Brain microvascular endothelial cell (primary cell): ENCODE measurements around the gene ABCF3.
A peak's percentile ranks its signal among the peaks of the same experiment; 100 is the strongest.

Experiments
- DNase-seq: peaks from one replicate; pipeline ENCODE4 v3.0.0-alpha.2; 2020
- H3K27ac ChIP-seq: fragments of 250-450 bp; sonication (Bioruptor Pico); 2 replicates; pipeline ENCODE4 v1.5.1; 2020; ENCODE audit warnings: mild to moderate bottlenecking, moderate library complexity
- H3K27me3 ChIP-seq: fragments of 250-450 bp; sonication (Bioruptor Pico); replicated peaks from 2 replicates; pipeline ENCODE4 v1.5.1; 2020; ENCODE audit warnings: mild to moderate bottlenecking
- H3K36me3 ChIP-seq: fragments of 250-450 bp; sonication (Bioruptor Pico); replicated peaks from 2 replicates; pipeline ENCODE4 v1.5.1; 2020; ENCODE audit warnings: mild to moderate bottlenecking
- H3K4me3 ChIP-seq: 2 replicates; pipeline ENCODE4 v1.5.1; 2011; ENCODE audit warnings: low read depth, mild to moderate bottlenecking, control low read depth, low read length, moderate library complexity
- in situ Hi-C: cut with HindIII; loops from 2 replicates; pipeline ENCODE4 v1.10.0; 2017; ENCODE audit warnings: low sequenced_read_pairs, low pct_ligation_motif_present
- TF ChIP-seq, protein P1 (sequence below): IDR thresholded peaks from 2 replicates; pipeline ENCODE4 v1.5.1; 2011; ENCODE audit warnings: low read depth, mild to moderate bottlenecking, moderate library complexity, low read length, control low read depth, inconsistent platforms; ENCODE audit errors: missing control alignments

ABCF3 gene

DNA sequence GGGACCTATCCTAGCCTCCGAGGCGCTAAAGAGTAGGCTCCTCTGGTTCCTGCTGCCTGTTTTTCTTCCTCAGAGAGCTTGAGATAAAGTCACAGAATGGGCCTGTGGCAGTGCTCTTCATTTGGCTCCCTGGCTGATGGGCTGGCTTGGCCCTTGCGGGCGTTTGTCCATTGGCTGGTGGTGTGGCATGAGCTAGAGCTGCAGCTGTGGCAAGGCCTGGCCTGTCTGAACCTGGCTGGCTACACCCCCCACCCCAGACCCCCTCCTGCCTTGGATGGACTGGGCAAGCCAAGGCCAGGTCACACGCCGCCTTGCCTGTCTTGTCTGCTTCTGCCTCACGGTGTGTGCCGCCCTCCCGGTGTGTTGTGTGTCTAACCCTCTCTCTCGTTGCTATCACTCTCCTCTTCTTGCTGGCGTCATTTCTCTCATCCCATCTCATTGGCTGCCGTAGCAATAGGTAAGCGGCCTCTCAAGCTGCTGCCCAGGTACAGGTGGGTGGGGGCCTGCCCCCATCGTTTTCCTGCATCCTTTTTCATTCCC, 8.2 kb upstream of the ABCF3 start:
- Histone ChIP-seq H3K27me3 (no peaks in the 10 kb centered on the region), H3K27ac (peak overlapping the region; percentile 96), H3K4me3 (peak overlapping the region; percentile 99), H3K36me3 (peaks cover 58% of the 10 kb centered on the region)
- DNase-seq, result no peak
- TF ChIP-seq, protein P1, sequence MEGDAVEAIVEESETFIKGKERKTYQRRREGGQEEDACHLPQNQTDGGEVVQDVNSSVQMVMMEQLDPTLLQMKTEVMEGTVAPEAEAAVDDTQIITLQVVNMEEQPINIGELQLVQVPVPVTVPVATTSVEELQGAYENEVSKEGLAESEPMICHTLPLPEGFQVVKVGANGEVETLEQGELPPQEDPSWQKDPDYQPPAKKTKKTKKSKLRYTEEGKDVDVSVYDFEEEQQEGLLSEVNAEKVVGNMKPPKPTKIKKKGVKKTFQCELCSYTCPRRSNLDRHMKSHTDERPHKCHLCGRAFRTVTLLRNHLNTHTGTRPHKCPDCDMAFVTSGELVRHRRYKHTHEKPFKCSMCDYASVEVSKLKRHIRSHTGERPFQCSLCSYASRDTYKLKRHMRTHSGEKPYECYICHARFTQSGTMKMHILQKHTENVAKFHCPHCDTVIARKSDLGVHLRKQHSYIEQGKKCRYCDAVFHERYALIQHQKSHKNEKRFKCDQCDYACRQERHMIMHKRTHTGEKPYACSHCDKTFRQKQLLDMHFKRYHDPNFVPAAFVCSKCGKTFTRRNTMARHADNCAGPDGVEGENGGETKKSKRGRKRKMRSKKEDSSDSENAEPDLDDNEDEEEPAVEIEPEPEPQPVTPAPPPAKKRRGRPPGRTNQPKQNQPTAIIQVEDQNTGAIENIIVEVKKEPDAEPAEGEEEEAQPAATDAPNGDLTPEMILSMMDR, result no peak
- in situ Hi-C loops, result no loop called here

DNA sequence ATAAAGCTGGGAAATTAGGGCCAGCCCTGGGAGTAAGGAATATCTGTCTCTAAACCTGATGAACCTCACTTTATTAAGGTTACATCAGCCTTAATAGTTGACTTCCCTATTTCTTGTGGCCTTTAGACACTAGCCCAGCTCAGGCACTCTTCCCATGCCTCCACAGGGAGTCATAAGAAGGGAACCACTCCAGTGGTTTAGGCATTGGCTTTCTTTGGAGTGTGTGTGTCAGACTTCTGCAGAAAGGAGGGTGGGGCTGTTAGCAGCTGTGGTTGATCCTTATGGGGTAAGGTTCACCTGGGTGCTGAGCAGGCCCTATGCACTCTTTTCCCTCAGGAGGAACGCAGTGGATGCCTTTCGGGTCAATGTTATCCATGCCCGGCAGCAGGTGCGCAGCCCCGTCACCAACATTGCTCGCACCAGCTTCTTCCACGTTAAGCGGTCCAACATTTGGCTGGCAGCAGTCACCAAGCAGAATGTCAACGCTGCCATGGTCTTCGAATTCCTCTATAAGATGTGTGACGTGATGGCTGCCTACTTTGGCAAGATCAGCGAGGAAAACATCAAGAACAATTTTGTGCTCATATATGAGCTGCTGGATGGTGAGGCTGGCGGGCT, 7.4 kb upstream of the ABCF3 start:
- in situ Hi-C loops, result no loop called here
- TF ChIP-seq, protein P1, result no peak

DNA sequence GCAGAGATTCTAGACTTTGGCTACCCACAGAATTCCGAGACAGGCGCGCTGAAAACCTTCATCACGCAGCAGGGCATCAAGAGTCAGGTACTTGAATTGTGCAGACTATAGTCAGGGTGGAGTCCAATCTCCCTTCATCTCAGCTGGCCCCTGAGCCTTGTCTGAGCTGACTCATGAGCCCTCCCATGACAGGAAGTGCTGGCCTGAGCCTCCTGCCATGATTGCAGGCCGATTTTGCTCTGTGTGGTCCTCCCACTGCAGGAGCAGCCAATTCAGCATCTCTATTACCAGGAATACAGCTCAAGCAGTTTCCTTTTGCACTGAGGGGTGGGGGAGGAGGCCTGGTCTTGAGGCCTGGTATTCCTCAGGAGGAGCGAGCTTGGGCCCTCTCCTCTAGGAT, 5.8 kb upstream of the ABCF3 start:
- Histone ChIP-seq H3K36me3 (peaks cover 76% of the 10 kb centered on the region), H3K27ac (peak overlapping the region; percentile 6), H3K27me3 (no peaks in the 10 kb centered on the region), H3K4me3 (no peak overlapping the region)
- DNase-seq, result peak; percentile 62
- TF ChIP-seq, protein P1, result no peak
- in situ Hi-C loops, result no loop called here

More for the DNA sequence above, 7.4 kb upstream of the ABCF3 start:
- no peak for DNase-seq
- H3K27me3 ChIP-seq, result no peaks in the 10 kb centered on the region
- H3K27ac ChIP-seq, result no peak overlapping the region
- peaks cover 66% of the 10 kb centered on the region for H3K36me3 ChIP-seq
- no peak overlapping the region for H3K4me3 ChIP-seq

DNA sequence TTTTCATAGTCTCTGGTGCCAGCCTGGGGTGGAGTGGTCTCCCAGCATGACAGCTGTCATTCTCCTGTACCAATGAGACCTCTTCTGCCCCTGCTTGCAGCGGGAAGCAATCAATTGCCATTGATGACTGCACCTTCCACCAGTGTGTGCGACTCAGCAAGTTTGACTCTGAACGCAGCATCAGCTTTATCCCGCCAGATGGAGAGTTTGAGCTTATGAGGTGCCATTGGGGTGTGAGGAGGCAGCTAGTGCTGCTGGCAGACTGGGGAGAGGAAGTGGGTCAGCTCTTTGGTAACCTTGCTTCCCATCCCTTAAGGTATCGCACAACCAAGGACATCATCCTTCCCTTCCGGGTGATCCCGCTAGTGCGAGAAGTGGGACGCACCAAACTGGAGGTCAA, 4.4 kb upstream of the ABCF3 start:
- H3K27ac ChIP-seq, result no peak overlapping the region
- H3K36me3 ChIP-seq, result peaks cover 76% of the 10 kb centered on the region
- no peak for DNase-seq
- no peaks in the 10 kb centered on the region for H3K27me3 ChIP-seq
- TF ChIP-seq, protein P1, result no peak
- no peak overlapping the region for H3K4me3 ChIP-seq
- in situ Hi-C loops, result no loop called here

DNA sequence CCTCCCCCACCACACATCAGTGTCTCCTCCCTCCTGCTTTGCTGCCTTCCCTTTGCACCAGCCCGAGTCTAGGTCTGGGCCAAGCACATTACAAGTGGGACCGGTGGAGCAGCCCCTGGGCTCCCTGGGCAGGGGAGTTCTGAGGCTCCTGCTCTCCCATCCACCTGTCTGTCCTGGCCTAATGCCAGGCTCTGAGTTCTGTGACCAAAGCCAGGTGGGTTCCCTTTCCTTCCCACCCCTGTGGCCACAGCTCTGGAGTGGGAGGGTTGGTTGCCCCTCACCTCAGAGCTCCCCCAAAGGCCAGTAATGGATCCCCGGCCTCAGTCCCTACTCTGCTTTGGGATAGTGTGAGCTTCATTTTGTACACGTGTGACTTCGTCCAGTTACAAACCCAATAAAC, 2.3 kb upstream of the ABCF3 start:
- no peak for DNase-seq
- Histone ChIP-seq H3K27me3 (no peaks in the 10 kb centered on the region), H3K4me3 (no peak overlapping the region), H3K36me3 (peaks cover 70% of the 10 kb centered on the region), H3K27ac (no peak overlapping the region)
- TF ChIP-seq, protein P1, result no peak
- in situ Hi-C loops, result no loop called here
